DOHH2 (cell line): ENCODE data around the gene ENPP6.

Experiments used
- H3F3A ChIP-seq: fragments of 200-600 bp; sonication (generic), shearing (Covaris generic); 2 replicates; pipeline ENCODE4 v1.6.0; 2016; ENCODE audit warnings: antibody characterized with exemption, mild to moderate bottlenecking; ENCODE audit not compliant: control insufficient read depth, insufficient read depth
- H3K27ac ChIP-seq: fragments of 200-600 bp; sonication (generic); 2 replicates; pipeline ENCODE4 v1.5.1; 2014; ENCODE audit warnings: low read depth, mild to moderate bottlenecking, low read length, moderate library complexity
- H3K27me3 ChIP-seq: fragments of 200-600 bp; sonication (generic); 2 replicates; pipeline ENCODE4 v1.6.1; 2014; ENCODE audit warnings: mild to moderate bottlenecking, low read length, mixed read lengths; ENCODE audit not compliant: control insufficient read depth
- H3K36me3 ChIP-seq: fragments of 200-600 bp; sonication (generic); 2 replicates; pipeline ENCODE4 v1.6.1; 2014; ENCODE audit warnings: mild to moderate bottlenecking, low read length, moderate library complexity, mixed read lengths; ENCODE audit not compliant: control insufficient read depth
- H3K4me1 ChIP-seq: fragments of 200-600 bp; sonication (generic); 2 replicates; pipeline ENCODE4 v1.6.1; 2014; ENCODE audit warnings: mild to moderate bottlenecking, low read length, mixed read lengths; ENCODE audit not compliant: control insufficient read depth
- H3K4me2 ChIP-seq: fragments of 200-600 bp; sonication (generic); 2 replicates; pipeline ENCODE4 v1.6.0; 2014; ENCODE audit warnings: mild to moderate bottlenecking, low read length, moderate library complexity
- H3K4me3 ChIP-seq: fragments of 200-600 bp; sonication (generic); 2 replicates; pipeline ENCODE4 v1.5.1; 2014; ENCODE audit warnings: mild to moderate bottlenecking, low read length, mixed read lengths
- H3K79me2 ChIP-seq: fragments of 200-600 bp; sonication (generic); 2 replicates; pipeline ENCODE4 v1.6.1; 2014; ENCODE audit warnings: mild to moderate bottlenecking, low read length, mixed read lengths; ENCODE audit not compliant: control insufficient read depth
- H3K9me2 ChIP-seq: fragments of 200-600 bp; sonication (generic); replicated peaks from 2 replicates; pipeline ENCODE4 v1.6.1; 2014; ENCODE audit warnings: mild to moderate bottlenecking, low read length, mixed read lengths; ENCODE audit not compliant: control insufficient read depth
- H3K9me3 ChIP-seq: fragments of 200-600 bp; sonication (generic); 2 replicates; pipeline ENCODE4 v1.6.1; 2014; ENCODE audit warnings: antibody characterized with exemption, low read length, mixed read lengths; ENCODE audit not compliant: control insufficient read depth, insufficient read depth
- H4K20me1 ChIP-seq: fragments of 200-600 bp; sonication (generic); 2 replicates; pipeline ENCODE4 v1.6.0; 2014; ENCODE audit warnings: low read depth, mild to moderate bottlenecking, antibody characterized with exemption, low read length, moderate library complexity; ENCODE audit not compliant: control insufficient read depth, insufficient read depth
- CTCF ChIP-seq: fragments of 200-600 bp; sonication (generic); IDR thresholded peaks from one replicate; pipeline ENCODE4 v1.5.1; 2014; ENCODE audit warnings: antibody characterized with exemption, mild to moderate bottlenecking, low read depth, low read length; ENCODE audit not compliant: poor library complexity, severe bottlenecking
- EZH2phosphoT487 ChIP-seq: fragments of 200-600 bp; sonication (generic); IDR thresholded peaks from 2 replicates; pipeline ENCODE4 v1.6.1; 2017; ENCODE audit warnings: borderline replicate concordance, mild to moderate bottlenecking, antibody characterized with exemption, low read length, moderate library complexity, mixed read lengths

Gene ENPP6

GRCh38 chr4:184103527-184104264, 114.0 kb downstream of the ENPP6 start:
- Histone ChIP-seq H3K27me3 (no peaks in the 10 kb centered on the region), H3K27ac (no peak overlapping the region), H3K36me3 (no peaks in the 10 kb centered on the region), H4K20me1 (no peaks in the 10 kb centered on the region), H3K4me3 (no peak overlapping the region), H3K79me2 (no peaks in the 10 kb centered on the region), H3K9me2 (no peaks in the 10 kb centered on the region), H3F3A (no peaks in the 10 kb centered on the region), H3K4me1 (no peaks in the 10 kb centered on the region), H3K9me3 (no peaks in the 10 kb centered on the region), H3K4me2 (no peak overlapping the region)
- TF ChIP-seq CTCF = no peak
- no peak for TF ChIP-seq EZH2phosphoT487

GRCh38 chr4:184102927-184103326, 114.7 kb downstream of the ENPP6 start:
- Histone ChIP-seq H3K4me3 (no peak overlapping the region), H3K9me3 (no peaks in the 10 kb centered on the region), H3K36me3 (no peaks in the 10 kb centered on the region), H3K4me1 (no peaks in the 10 kb centered on the region), H4K20me1 (no peaks in the 10 kb centered on the region), H3K27me3 (no peaks in the 10 kb centered on the region), H3F3A (no peaks in the 10 kb centered on the region), H3K79me2 (no peaks in the 10 kb centered on the region), H3K27ac (no peak overlapping the region), H3K9me2 (no peaks in the 10 kb centered on the region), H3K4me2 (no peak overlapping the region)
- no peak for TF ChIP-seq CTCF

GRCh38 chr4:184102488-184102887, 115.2 kb downstream of the ENPP6 start:
- H3K27ac ChIP-seq = no peak overlapping the region
- H3K4me3 ChIP-seq = no peak overlapping the region
- no peaks in the 10 kb centered on the region for H3F3A ChIP-seq
- no peaks in the 10 kb centered on the region for H3K9me2 ChIP-seq
- H3K36me3 ChIP-seq = no peaks in the 10 kb centered on the region
- no peak overlapping the region for H3K4me2 ChIP-seq
- H3K27me3 ChIP-seq = no peaks in the 10 kb centered on the region
- H3K4me1 ChIP-seq = no peaks in the 10 kb centered on the region
- no peaks in the 10 kb centered on the region for H4K20me1 ChIP-seq
- no peaks in the 10 kb centered on the region for H3K79me2 ChIP-seq
- no peak for TF ChIP-seq CTCF
- no peak for TF ChIP-seq EZH2phosphoT487
- no peaks in the 10 kb centered on the region for H3K9me3 ChIP-seq
